Uterus (tissue), 4 donors: Measurements from ENCODE around the gene NDP. TPM values are rescaled to one million over a fixed set of nuclear protein-coding genes. Genes with fewer than 3 reads are reported as not detected.
A peak's percentile ranks its signal among the peaks of the same experiment; 100 is the strongest.
"Not testable (repeated sequence)": the region's sequence is repeated elsewhere in the genome, so short reads cannot be mapped to it uniquely, and the experiment has no call there.

ENCODE experiments used
- DNase-seq, 2 donors: peaks; one replicate each; pipeline ENCODE4 v3.0.0-alpha.2; 2019 to 2020
- H3K27ac ChIP-seq, 2 donors: fragments of 200-600 bp; sonication (generic); 1 replicate in 1 of 2; 2 replicates in 1 of 2; pipeline ENCODE4 v1.5.1; 2016 to 2018
- H3K27me3 ChIP-seq, 2 donors: fragments of 200-600 bp; sonication (generic); one replicate each; pipeline ENCODE4 v1.5.1; 2018 to 2019; ENCODE audit warnings: control low read depth in 1 of 2
- H3K36me3 ChIP-seq, 2 donors: fragments of 200-600 bp; sonication (generic); one replicate each; pipeline ENCODE4 v1.5.1; 2019; ENCODE audit warnings: control low read depth in 1 of 2
- H3K4me1 ChIP-seq, 2 donors: fragments of 200-600 bp; sonication (generic); one replicate each; pipeline ENCODE4 v1.5.1; 2018 to 2019; ENCODE audit warnings: control low read depth in 1 of 2
- H3K4me3 ChIP-seq, 2 donors: fragments of 200-600 bp; sonication (generic); 1 replicate in 1 of 2; 2 replicates in 1 of 2; pipeline ENCODE4 v1.5.1; 2018 to 2019; ENCODE audit warnings: mild to moderate bottlenecking in 1 of 2
- H3K9me3 ChIP-seq, 2 donors: fragments of 200-600 bp; sonication (generic); one replicate each; pipeline ENCODE4 v1.5.1; 2019; ENCODE audit warnings: control low read depth in 1 of 2
- POLR2A ChIP-seq, 2 donors: fragments of 450-650 bp; IDR thresholded peaks; one replicate each; pipeline ENCODE4 v1.6.1; 2016; ENCODE audit warnings: antibody characterized with exemption in 2 of 2, mild to moderate bottlenecking in 1 of 2, moderate library complexity in 1 of 2
- intact Hi-C: fragments of 100-400 bp; cut with DNase I; formaldehyde crosslinking; loops from one replicate; pipeline ENCODE4 v1.15.1; 2023; ENCODE audit warnings: low total_unique reads
- total RNA-seq, 4 donors: library from RNA; depleted of rRNA in 3 of 4; stranded (reverse); fragments of >200 nt in 3 of 4; gene quantifications; one replicate each; pipeline versions ENCODE4 v1.1.0 to v1.2.4, GENCODE V29; 2014 to 2023
- TF ChIP-seq, protein P1 (sequence below), 4 experiments: fragments of 200-600 bp in 2 of 4; fragments of 450-650 bp in 2 of 4; sonication (generic) in 2 of 4; IDR thresholded peaks; one replicate each; pipeline ENCODE4 v1.5.1; 2016 to 2019; ENCODE audit warnings: antibody characterized with exemption in 4 of 4, mild to moderate bottlenecking in 2 of 4, moderate library complexity in 1 of 4
- donor health status: DM: yes; HTN: yes; CAD: no.

NDP gene
- total RNA-seq, 4 donors from 2014 or later: 4.4 to 25.2 (median 6.9) TPM

GRCh38 chrX:43956034-43956433 lies 17.2 kb downstream of the NDP start:
- intact Hi-C loops: no loop called here
- peak overlapping the region; percentile 50 to 59 for H3K27ac ChIP-seq
- no peaks in the 10 kb centered on the region for H3K27me3 ChIP-seq
- no peak for DNase-seq
- no peaks in the 10 kb centered on the region for H3K9me3 ChIP-seq
- no peaks in the 10 kb centered on the region for H3K4me1 ChIP-seq
- H3K36me3 ChIP-seq: no peaks in the 10 kb centered on the region
- no peak overlapping the region for H3K4me3 ChIP-seq
- TF ChIP-seq, protein P1, sequence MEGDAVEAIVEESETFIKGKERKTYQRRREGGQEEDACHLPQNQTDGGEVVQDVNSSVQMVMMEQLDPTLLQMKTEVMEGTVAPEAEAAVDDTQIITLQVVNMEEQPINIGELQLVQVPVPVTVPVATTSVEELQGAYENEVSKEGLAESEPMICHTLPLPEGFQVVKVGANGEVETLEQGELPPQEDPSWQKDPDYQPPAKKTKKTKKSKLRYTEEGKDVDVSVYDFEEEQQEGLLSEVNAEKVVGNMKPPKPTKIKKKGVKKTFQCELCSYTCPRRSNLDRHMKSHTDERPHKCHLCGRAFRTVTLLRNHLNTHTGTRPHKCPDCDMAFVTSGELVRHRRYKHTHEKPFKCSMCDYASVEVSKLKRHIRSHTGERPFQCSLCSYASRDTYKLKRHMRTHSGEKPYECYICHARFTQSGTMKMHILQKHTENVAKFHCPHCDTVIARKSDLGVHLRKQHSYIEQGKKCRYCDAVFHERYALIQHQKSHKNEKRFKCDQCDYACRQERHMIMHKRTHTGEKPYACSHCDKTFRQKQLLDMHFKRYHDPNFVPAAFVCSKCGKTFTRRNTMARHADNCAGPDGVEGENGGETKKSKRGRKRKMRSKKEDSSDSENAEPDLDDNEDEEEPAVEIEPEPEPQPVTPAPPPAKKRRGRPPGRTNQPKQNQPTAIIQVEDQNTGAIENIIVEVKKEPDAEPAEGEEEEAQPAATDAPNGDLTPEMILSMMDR (IDR thresholded peaks at IDR 0.05): no peak
- no peak for TF ChIP-seq POLR2A (IDR thresholded peaks at IDR 0.05)

- no peaks in the 10 kb centered on the region for H3K36me3 ChIP-seq
- no peaks in the 10 kb centered on the region for H3K27me3 ChIP-seq
- TF ChIP-seq, protein P1 (IDR thresholded peaks at IDR 0.05): no peak
- no peak for TF ChIP-seq POLR2A (IDR thresholded peaks at IDR 0.05)
- no peaks in the 10 kb centered on the region for H3K9me3 ChIP-seq
- DNase-seq: no peak
- intact Hi-C loops: no loop called here
- no peak overlapping the region for H3K27ac ChIP-seq
- H3K4me1 ChIP-seq: no peaks in the 10 kb centered on the region
- no peak overlapping the region for H3K4me3 ChIP-seq
These were observed 20.0 kb downstream of the NDP start for GRCh38 chrX:43953218-43953617.

GRCh38 chrX:43949669-43950068 lies 23.5 kb downstream of the NDP start:
- DNase-seq: no peak
- TF ChIP-seq POLR2A (IDR thresholded peaks at IDR 0.05): no peak
- TF ChIP-seq, protein P1 (IDR thresholded peaks at IDR 0.05): peak in 1 of 4 experiments; percentile 20
- intact Hi-C loops: no loop called here
- no peaks in the 10 kb centered on the region for H3K9me3 ChIP-seq
- H3K36me3 ChIP-seq: no peaks in the 10 kb centered on the region
- no peak overlapping the region for H3K4me3 ChIP-seq
- H3K27ac ChIP-seq: no peak overlapping the region
- H3K4me1 ChIP-seq: no peaks in the 10 kb centered on the region
- H3K27me3 ChIP-seq: no peaks in the 10 kb centered on the region

- no peaks in the 10 kb centered on the region for H3K4me1 ChIP-seq
- no peak for TF ChIP-seq POLR2A (IDR thresholded peaks at IDR 0.05)
- TF ChIP-seq, protein P1 (IDR thresholded peaks at IDR 0.05): no peak
- intact Hi-C loops: no loop called here
- H3K27ac ChIP-seq: no peak overlapping the region
- DNase-seq: no peak
- H3K9me3 ChIP-seq: no peaks in the 10 kb centered on the region
- no peak overlapping the region for H3K4me3 ChIP-seq
- no peaks in the 10 kb centered on the region for H3K27me3 ChIP-seq
- no peaks in the 10 kb centered on the region for H3K36me3 ChIP-seq
These were observed 32.2 kb downstream of the NDP start for GRCh38 chrX:43940816-43941474.

GRCh38 chrX:43939187-43939926 lies 33.8 kb downstream of the NDP start:
- DNase-seq: no peak
- no peaks in the 10 kb centered on the region for H3K36me3 ChIP-seq
- no peak for TF ChIP-seq POLR2A (IDR thresholded peaks at IDR 0.05)
- TF ChIP-seq, protein P1 (IDR thresholded peaks at IDR 0.05): peak; percentile 11 to 32 (median 18)
- no peaks in the 10 kb centered on the region for H3K9me3 ChIP-seq
- H3K27me3 ChIP-seq: no peaks in the 10 kb centered on the region
- no peak overlapping the region for H3K27ac ChIP-seq
- H3K4me3 ChIP-seq: no peak overlapping the region
- intact Hi-C loops: no loop called here
- no peaks in the 10 kb centered on the region for H3K4me1 ChIP-seq

DNA sequence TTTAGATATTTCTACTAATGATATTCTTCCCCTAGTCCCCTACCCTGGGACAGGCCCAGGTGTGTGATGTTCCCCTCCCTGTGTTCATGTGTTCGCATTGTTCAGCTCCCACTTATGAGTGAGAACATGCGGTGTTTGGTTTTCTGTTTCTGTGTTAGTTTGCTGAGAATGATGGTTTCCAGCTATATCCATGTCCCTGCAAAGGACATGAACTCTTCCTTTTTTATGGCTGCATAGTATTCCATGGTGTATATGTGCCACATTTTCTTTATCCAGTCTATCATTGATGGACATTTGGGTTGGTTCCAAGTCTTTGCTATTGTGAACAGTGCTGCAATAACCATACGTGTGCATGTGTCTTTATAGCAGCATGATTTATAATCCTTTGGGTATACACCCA lies 51.2 kb downstream of the NDP start:
- intact Hi-C loops, H3K27ac ChIP-seq, H3K27me3 ChIP-seq, H3K9me3 ChIP-seq, H3K36me3 ChIP-seq, DNase-seq, H3K4me3 ChIP-seq, H3K4me1 ChIP-seq: not testable (repeated sequence)

DNA sequence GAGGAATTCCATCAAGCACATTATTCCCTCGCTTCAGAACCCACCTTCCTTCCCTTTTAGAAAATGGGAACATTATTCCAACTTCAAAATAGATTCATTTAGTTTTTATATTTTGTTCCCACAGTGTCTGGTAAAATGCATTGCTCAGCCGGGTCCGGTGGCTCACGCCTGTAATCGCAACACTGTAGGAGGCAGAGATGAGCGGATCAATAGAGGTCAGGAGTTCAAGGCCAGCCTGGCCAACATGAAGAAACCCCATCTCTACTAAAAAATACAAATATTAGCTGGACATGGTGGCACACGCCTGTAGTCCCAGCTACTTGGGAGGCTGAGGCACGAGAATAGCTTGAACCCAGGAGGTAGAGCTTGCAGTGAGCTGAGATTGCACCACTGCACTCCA lies 62.4 kb downstream of the NDP start:
- intact Hi-C loops, H3K27ac ChIP-seq, H3K9me3 ChIP-seq, H3K36me3 ChIP-seq, H3K4me3 ChIP-seq, DNase-seq, H3K27me3 ChIP-seq, H3K4me1 ChIP-seq: not testable (repeated sequence)
